ENCODE measurements around the gene ZNF469. TPM values are rescaled to one million over a fixed set of nuclear protein-coding genes. Genes with fewer than 3 reads are reported as not detected.

Gene ZNF469
- total and polyA plus RNA-seq, 9 donors, result 0.52 to 16.2 (median 5.5) TPM

- TF ChIP-seq POLR2A (IDR thresholded peaks at IDR 0.05) (no peak), EP300 (IDR thresholded peaks at IDR 0.05) (no peak), CTCF (IDR thresholded peaks at IDR 0.05) (no peak)
- Histone ChIP-seq H3K4me1 (ENCODE audit: insufficient read depth) (no peaks in the 10 kb centered on the region), H3K4me3 (no peak overlapping the region), H3K36me3 (no peaks in the 10 kb centered on the region), H3K27me3 (no peaks in the 10 kb centered on the region), H3K27ac (no peak overlapping the region), H3K9me3 (no peaks in the 10 kb centered on the region)
- 83 to 87% (median 84%) methylated on average over 17 of the region's 17 CpGs for WGBS, 3 donors
- intact Hi-C loops (cut with DNase I), result no loop called here
- no peak for DNase-seq
These were observed 35.1 kb downstream of the ZNF469 start for GRCh38 chr16:88417684-88418476.

GRCh38 chr16:88418869-88419268 is 36.1 kb downstream of the ZNF469 start:
- H3K9me3 ChIP-seq, result no peaks in the 10 kb centered on the region
- H3K4me1 ChIP-seq (ENCODE audit: insufficient read depth), result no peaks in the 10 kb centered on the region
- no peak for DNase-seq
- H3K4me3 ChIP-seq, result no peak overlapping the region
- no peaks in the 10 kb centered on the region for H3K36me3 ChIP-seq
- no peaks in the 10 kb centered on the region for H3K27me3 ChIP-seq
- WGBS, 3 donors, result 73 to 76% (median 74%) methylated on average over 18 of the region's 18 CpGs
- no peak overlapping the region for H3K27ac ChIP-seq
- intact Hi-C loops (cut with DNase I), result no loop called here
- TF ChIP-seq CTCF (IDR thresholded peaks at IDR 0.05), result no peak
- TF ChIP-seq POLR2A (IDR thresholded peaks at IDR 0.05), result no peak
- TF ChIP-seq EP300 (IDR thresholded peaks at IDR 0.05), result no peak

GRCh38 chr16:88419790-88420189 is 37.0 kb downstream of the ZNF469 start:
- TF ChIP-seq POLR2A (IDR thresholded peaks at IDR 0.05) (no peak), EP300 (IDR thresholded peaks at IDR 0.05) (no peak), CTCF (IDR thresholded peaks at IDR 0.05) (no peak)
- Histone ChIP-seq H3K4me1 (ENCODE audit: insufficient read depth) (no peaks in the 10 kb centered on the region), H3K27ac (no peak overlapping the region), H3K4me3 (no peak overlapping the region), H3K36me3 (no peaks in the 10 kb centered on the region), H3K9me3 (no peaks in the 10 kb centered on the region), H3K27me3 (no peaks in the 10 kb centered on the region)
- intact Hi-C loops (cut with DNase I), result no loop called here
- WGBS, 3 donors, result 89 to 92% (median 92%) methylated on average over 8 to 10 of the region's 10 CpGs
- no peak for DNase-seq

- no peak for TF ChIP-seq POLR2A (IDR thresholded peaks at IDR 0.05)
- no peak for TF ChIP-seq EP300 (IDR thresholded peaks at IDR 0.05)
- TF ChIP-seq CTCF (IDR thresholded peaks at IDR 0.05), result no peak
- no peaks in the 10 kb centered on the region for H3K27me3 ChIP-seq
- no peak overlapping the region for H3K27ac ChIP-seq
- no peaks in the 10 kb centered on the region for H3K9me3 ChIP-seq
- no peak overlapping the region for H3K4me3 ChIP-seq
- intact Hi-C loops (cut with DNase I), result no loop called here
- no peaks in the 10 kb centered on the region for H3K36me3 ChIP-seq
- no peaks in the 10 kb centered on the region for H3K4me1 ChIP-seq (ENCODE audit: insufficient read depth)
- 89 to 94% (median 91%) methylated on average over 12 of the region's 12 CpGs for WGBS, 3 donors
- no peak for DNase-seq
These were observed 37.7 kb downstream of the ZNF469 start for GRCh38 chr16:88420496-88420895.
